ENCODE results near the gene CCT7.
A peak's percentile ranks its signal among the peaks of the same experiment; 100 is the strongest.
"Not testable (repeated sequence)": the region's sequence is repeated elsewhere in the genome, so short reads cannot be mapped to it uniquely, and the experiment has no call there.

CCT7 gene

GRCh38 chr2:73254343-73255006 lies 20.4 kb downstream of the CCT7 start:
- no peak for DNase-seq (ENCODE audit: low read depth, low spot score)

GRCh38 chr2:73255007-73255644 lies 21.0 kb downstream of the CCT7 start:
- DNase-seq (ENCODE audit: low read depth, low spot score) = no peak

GRCh38 chr2:73255907-73256617 lies 22.0 kb downstream of the CCT7 start:
- no peak for DNase-seq (ENCODE audit: low read depth, low spot score)

GRCh38 chr2:73256618-73256922 lies 22.5 kb downstream of the CCT7 start:
- no peak for DNase-seq (ENCODE audit: low read depth, low spot score)

GRCh38 chr2:73257021-73257420 lies 22.9 kb downstream of the CCT7 start:
- no peak for DNase-seq (ENCODE audit: low read depth, low spot score)

- DNase-seq (ENCODE audit: low read depth, low spot score) = no peak
Measured at GRCh38 chr2:73257425-73258125, 23.5 kb downstream of the CCT7 start.

GRCh38 chr2:73258186-73258912 lies 24.2 kb downstream of the CCT7 start:
- no peak for DNase-seq (ENCODE audit: low read depth, low spot score)

- DNase-seq (ENCODE audit: low read depth, low spot score) = no peak
Measured at GRCh38 chr2:73258913-73259215, 24.8 kb downstream of the CCT7 start.

- no peak for DNase-seq (ENCODE audit: low read depth, low spot score)
Measured at GRCh38 chr2:73259276-73259675, 25.2 kb downstream of the CCT7 start.

GRCh38 chr2:73259704-73260337 lies 25.7 kb downstream of the CCT7 start:
- no peak for DNase-seq (ENCODE audit: low read depth, low spot score)

- peak; percentile 74 for DNase-seq (ENCODE audit: low read depth, low spot score)
Measured at GRCh38 chr2:73260338-73260984, 26.4 kb downstream of the CCT7 start.

GRCh38 chr2:73262108-73262651 lies 28.1 kb downstream of the CCT7 start:
- no peak for DNase-seq (ENCODE audit: low read depth, low spot score)

- not testable (repeated sequence) for DNase-seq (ENCODE audit: low read depth, low spot score)
Measured at GRCh38 chr2:73262691-73263429, 28.8 kb downstream of the CCT7 start.

GRCh38 chr2:73263540-73264331 lies 29.6 kb downstream of the CCT7 start:
- no peak for DNase-seq (ENCODE audit: low read depth, low spot score)

- no peak for DNase-seq (ENCODE audit: low read depth, low spot score)
Measured at GRCh38 chr2:73264332-73264606, 30.2 kb downstream of the CCT7 start.

GRCh38 chr2:73264783-73265182 lies 30.7 kb downstream of the CCT7 start:
- no peak for DNase-seq (ENCODE audit: low read depth, low spot score)

- no peak for DNase-seq (ENCODE audit: low read depth, low spot score)
Measured at GRCh38 chr2:73265298-73266060, 31.4 kb downstream of the CCT7 start.

- no peak for DNase-seq (ENCODE audit: low read depth, low spot score)
Measured at GRCh38 chr2:73266061-73266901, 32.2 kb downstream of the CCT7 start.

All from ELF-1 (cell line).